ENCODE results near the gene APOBEC2. TPM values are rescaled to one million over a fixed set of nuclear protein-coding genes. Genes with fewer than 3 reads are reported as not detected.

APOBEC2 gene
- total RNA-seq, 2 donors from 2014 or later = 2.3 to 4.0 TPM

GRCh38 chr6:41036186-41036585, 16.8 kb upstream of the APOBEC2 start:
- 34% methylated on average over 3 of the region's 3 CpGs for WGBS, 2 donors
- DNase-seq = peak in 3 of 4 donors; percentile 67 to 70 (median 69)
- intact Hi-C loops (cut with DNase I) = no loop called here
- Histone ChIP-seq H3K9me3 (no peaks in the 10 kb centered on the region), H3K4me3 (no peak overlapping the region), H3K4me1 (peaks cover 60% of the 10 kb centered on the region), H3K36me3 (replicated peaks in 1 of 2; ENCODE audit: insufficient read depth in 1 of 2, low read depth in 2 of 2) (peaks cover 0 to 6% of the 10 kb centered on the region in 2 donors), H3K27me3 (no peaks in the 10 kb centered on the region), H3K27ac (peak overlapping the region in 2 of 4 donors; percentile 85 to 90)
- TF ChIP-seq CTCF (IDR thresholded peaks at IDR 0.05) (no peak), POLR2A (IDR thresholded peaks at IDR 0.05) (no peak)
- no peak for ATAC-seq

GRCh38 chr6:41036601-41037000, 16.4 kb upstream of the APOBEC2 start:
- H3K27ac ChIP-seq = peak overlapping the region in 2 of 4 donors; percentile 85 to 90
- WGBS, 2 donors = 94 to 97% methylated on average over 2 of the region's 2 CpGs
- H3K9me3 ChIP-seq = no peaks in the 10 kb centered on the region
- DNase-seq = no peak
- peaks cover 0 to 6% of the 10 kb centered on the region in 2 donors for H3K36me3 ChIP-seq (replicated peaks in 1 of 2; ENCODE audit: insufficient read depth in 1 of 2, low read depth in 2 of 2)
- H3K4me1 ChIP-seq = peaks cover 64% of the 10 kb centered on the region
- H3K27me3 ChIP-seq = no peaks in the 10 kb centered on the region
- TF ChIP-seq POLR2A (IDR thresholded peaks at IDR 0.05) (peak in 1 of 3 donors; percentile 14), CTCF (IDR thresholded peaks at IDR 0.05) (no peak)
- intact Hi-C loops (cut with DNase I) = no loop called here
- ATAC-seq = no peak
- no peak overlapping the region for H3K4me3 ChIP-seq

- Histone ChIP-seq H3K9me3 (no peaks in the 10 kb centered on the region), H3K4me1 (peaks cover 71% of the 10 kb centered on the region), H3K36me3 (replicated peaks in 1 of 2; ENCODE audit: insufficient read depth in 1 of 2, low read depth in 2 of 2) (peaks cover 0 to 6% of the 10 kb centered on the region in 2 donors), H3K4me3 (no peak overlapping the region), H3K27ac (peak overlapping the region in 2 of 4 donors; percentile 85 to 90), H3K27me3 (no peaks in the 10 kb centered on the region)
- intact Hi-C loops (cut with DNase I) = no loop called here
- ATAC-seq (no peak), DNase-seq (no peak)
- WGBS, 2 donors = 82 to 87% methylated on average over 13 of the region's 13 CpGs
- TF ChIP-seq POLR2A (IDR thresholded peaks at IDR 0.05) (no peak), CTCF (IDR thresholded peaks at IDR 0.05) (no peak)
These were observed 15.7 kb upstream of the APOBEC2 start for GRCh38 chr6:41037107-41037900.

GRCh38 chr6:41038205-41038604, 14.8 kb upstream of the APOBEC2 start:
- Histone ChIP-seq H3K9me3 (no peaks in the 10 kb centered on the region), H3K27ac (peak overlapping the region; percentile 81 to 90 (median 86)), H3K27me3 (no peaks in the 10 kb centered on the region), H3K4me3 (no peak overlapping the region), H3K36me3 (replicated peaks in 1 of 2; ENCODE audit: insufficient read depth in 1 of 2, low read depth in 2 of 2) (peaks cover 0 to 3% of the 10 kb centered on the region in 2 donors), H3K4me1 (peaks cover 76% of the 10 kb centered on the region)
- ATAC-seq = no peak
- DNase-seq = no peak
- WGBS, 2 donors = 78 to 89% methylated on average over 3 of the region's 3 CpGs
- intact Hi-C loops (cut with DNase I) = no loop called here
- TF ChIP-seq CTCF (IDR thresholded peaks at IDR 0.05) (no peak), POLR2A (IDR thresholded peaks at IDR 0.05) (no peak)
